HCT116 (cell line): Measurements from ENCODE around the gene AAMP. TPM values are rescaled to one million over a fixed set of nuclear protein-coding genes. Genes with fewer than 3 reads are reported as not detected.

Source experiments
- ATAC-seq: fragments of 200-7000 bp; cut with Tn5 transposase; 2 replicates; pipeline ENCODE4 v1.9.1; 2020; ENCODE audit warnings: mild to moderate bottlenecking, moderate library complexity
- BruUV-seq: library from RNA; stranded (reverse); fragments of 400-500 nt; replicated peaks from 2 replicates; lab custom pipeline; 2021; lab: Mats Ljungman, UMichigan
- CTCF ChIA-PET: fragments of 300-600 bp; sonication (Branson Sonifier 250); formaldehyde crosslinking; loops from one replicate; lab custom pipeline; 2021; ENCODE audit warnings: antibody characterized with exemption; lab: Charles Lee
- POLR2A ChIA-PET: fragments of 300-600, 350-600 bp; sonication (Branson Sonifier 250); formaldehyde crosslinking; loops from one replicate; lab custom pipeline; 2021; ENCODE audit warnings: antibody characterized with exemption; lab: Charles Lee
- RAD21 ChIA-PET, 2 experiments: fragments of 300-600 bp; sonication (Branson Sonifier 250); formaldehyde crosslinking; loops; one replicate each; lab custom pipeline; 2023; ENCODE audit warnings: low total read pairs in 2 of 2; ENCODE audit not compliant: uncharacterized antibody in 2 of 2, unreplicated experiment in 2 of 2, low non-redundant PET in 1 of 2; lab: Charles Lee
- DNase-seq: peaks from one replicate; pipeline ENCODE4 v3.0.0-alpha.2; 2010; ENCODE audit warnings: low read depth, low spot score
- H2AFZ ChIP-seq: fragments of 200-600 bp; shearing (Covaris generic), sonication (generic); 2 replicates; pipeline ENCODE4 v1.6.1; 2017; ENCODE audit warnings: low read depth, mixed run types, mixed read lengths, antibody characterized with exemption, low read length; ENCODE audit not compliant: poor library complexity, severe bottlenecking
- H3K27ac ChIP-seq: 2 replicates; pipeline ENCODE4 v1.5.1; 2012; ENCODE audit warnings: low read depth, low read length
- H3K27me3 ChIP-seq: fragments of 200-600 bp; sonication (generic); 2 replicates; pipeline ENCODE4 v1.6.1; 2016; ENCODE audit warnings: mixed run types, low read length, mixed read lengths; ENCODE audit not compliant: insufficient read depth
- H3K36me3 ChIP-seq, 2 experiments: fragments of 200-500 bp in 1 of 2; fragments of 200-600 bp in 1 of 2; sonication (Bioruptor generic) in 1 of 2; sonication (generic) in 1 of 2; 2 replicates each; pipeline versions ENCODE4 v1.5.1 to v1.6.1; 2014 to 2016; ENCODE audit warnings: low read length in 2 of 2, inconsistent platforms in 1 of 2, mixed read lengths in 1 of 2, mixed run types in 1 of 2; ENCODE audit not compliant: insufficient read depth in 2 of 2, control insufficient read depth in 1 of 2
- H3K4me1 ChIP-seq, 2 experiments: fragments of 200-600 bp in 1 of 2; sonication (generic) in 1 of 2; 2 replicates each; pipeline versions ENCODE4 v1.5.1 to v1.6.1; 2012 to 2017; ENCODE audit warnings: low read length in 2 of 2, inconsistent platforms in 1 of 2, mild to moderate bottlenecking in 1 of 2, mixed read lengths in 1 of 2, mixed run types in 1 of 2, moderate library complexity in 1 of 2; ENCODE audit not compliant: insufficient read depth in 2 of 2, control insufficient read depth in 1 of 2
- H3K4me2 ChIP-seq: fragments of 200-600 bp; sonication (generic); 2 replicates; pipeline ENCODE4 v1.6.1; 2017; ENCODE audit warnings: mixed run types, low read length, mixed read lengths
- H3K4me3 ChIP-seq, 2 experiments: fragments of 200-600 bp in 1 of 2; sonication (generic) in 1 of 2; replicated peaks in 1 of 2; 2 replicates each; pipeline ENCODE4 v1.5.1; 2011 to 2016; ENCODE audit warnings: low read length in 2 of 2, control low read depth in 1 of 2, low read depth in 1 of 2, mild to moderate bottlenecking in 1 of 2, mixed read lengths in 1 of 2, mixed run types in 1 of 2
- H3K79me2 ChIP-seq: fragments of 200-600 bp; sonication (generic); 2 replicates; pipeline ENCODE4 v1.6.1; 2017; ENCODE audit warnings: mild to moderate bottlenecking, mixed run types, low read length, moderate library complexity, mixed read lengths; ENCODE audit not compliant: insufficient read depth
- H3K9ac ChIP-seq: fragments of 200-600 bp; sonication (generic); 2 replicates; pipeline ENCODE4 v1.6.1; 2016; ENCODE audit warnings: low read length, mixed read lengths
- H3K9me2 ChIP-seq: fragments of 200-600 bp; sonication (generic), shearing (Covaris generic); 2 replicates; pipeline ENCODE4 v1.6.1; 2017; ENCODE audit warnings: mixed run types, mild to moderate bottlenecking, moderate library complexity; ENCODE audit not compliant: insufficient read depth
- H3K9me3 ChIP-seq, 2 experiments: fragments of 200-500 bp in 1 of 2; fragments of 200-600 bp in 1 of 2; sonication (Bioruptor generic) in 1 of 2; sonication (generic) in 1 of 2; 2 replicates each; pipeline ENCODE4 v1.6.1; 2014 to 2017; ENCODE audit warnings: low read length in 2 of 2, mixed read lengths in 2 of 2, inconsistent platforms in 1 of 2, low read depth in 1 of 2, mild to moderate bottlenecking in 1 of 2, mixed run types in 1 of 2, moderate library complexity in 1 of 2; ENCODE audit not compliant: control insufficient read depth in 1 of 2, insufficient read depth in 1 of 2
- H4K20me1 ChIP-seq: fragments of 200-600 bp; sonication (generic), shearing (Covaris generic); 2 replicates; pipeline ENCODE4 v1.6.1; 2017; ENCODE audit warnings: mixed run types, mild to moderate bottlenecking, moderate library complexity; ENCODE audit not compliant: insufficient read depth
- ATF3 ChIP-seq: IDR thresholded peaks from 2 replicates; pipeline ENCODE4 v1.6.1; 2012
- CBX3 ChIP-seq: IDR thresholded peaks from 2 replicates; pipeline ENCODE4 v1.6.1; 2012; ENCODE audit warnings: low read depth
- CTCF ChIP-seq, 3 experiments: fragments of 200-600 bp in 1 of 3; sonication (generic) in 1 of 3; IDR thresholded peaks in 2 of 3; conservative IDR thresholded peaks in 1 of 3; 2 replicates each; pipeline ENCODE4 v1.5.1; 2012 to 2017; ENCODE audit warnings: low read depth in 2 of 3, low read length in 2 of 3, antibody characterized with exemption in 1 of 3, borderline replicate concordance in 1 of 3, control low read depth in 1 of 3, mild to moderate bottlenecking in 1 of 3, mixed read lengths in 1 of 3, mixed run types in 1 of 3, moderate library complexity in 1 of 3; ENCODE audit not compliant: insufficient read depth in 1 of 3
- ELF1 ChIP-seq: IDR thresholded peaks from 2 replicates; pipeline ENCODE4 v1.6.1; 2012; ENCODE audit warnings: low read depth, borderline replicate concordance
- EZH2phosphoT487 ChIP-seq: fragments of 200-600 bp; IDR thresholded peaks from 2 replicates; pipeline ENCODE4 v1.6.1; 2018; ENCODE audit warnings: antibody characterized with exemption, borderline replicate concordance
- JUND ChIP-seq: IDR thresholded peaks from 2 replicates; pipeline ENCODE4 v1.6.1; 2012
- RAD21 ChIP-seq: IDR thresholded peaks from 2 replicates; pipeline ENCODE4 v1.6.1; 2012; ENCODE audit warnings: low read depth, mild to moderate bottlenecking
- SP1 ChIP-seq: IDR thresholded peaks from 2 replicates; pipeline ENCODE4 v1.6.1; 2012; ENCODE audit warnings: low read depth
- SRF ChIP-seq: IDR thresholded peaks from 2 replicates; pipeline ENCODE4 v1.6.1; 2012; ENCODE audit warnings: low read depth
- YY1 ChIP-seq: IDR thresholded peaks from 2 replicates; pipeline ENCODE4 v1.6.1; 2011; ENCODE audit warnings: low read length, low read depth, moderate library complexity, mild to moderate bottlenecking; ENCODE audit not compliant: insufficient replicate concordance; ENCODE audit errors: extremely low read depth
- ZBTB33 ChIP-seq: IDR thresholded peaks from 2 replicates; pipeline ENCODE4 v1.6.1; 2011; ENCODE audit warnings: mild to moderate bottlenecking, low read length, moderate library complexity; ENCODE audit not compliant: insufficient replicate concordance; ENCODE audit errors: extremely low read depth
- ZFX ChIP-seq: fragments of 450-650 bp; IDR thresholded peaks from 2 replicates; pipeline ENCODE4 v1.6.1; 2017
- ZNF274 ChIP-seq: fragments of 200-500 bp; sonication (Bioruptor generic); IDR thresholded peaks from 2 replicates; pipeline ENCODE4 v1.6.1; 2014; ENCODE audit warnings: mild to moderate bottlenecking, low read depth, low read length, inconsistent platforms
- intact Hi-C: fragments of 100-400 bp; cut with micrococcal nuclease; formaldehyde crosslinking; loops from 2 replicates; pipeline ENCODE4 v1.10.0; 2022
- total RNA-seq: library from RNA; stranded (reverse); gene quantifications from one replicate; pipeline ENCODE4 v1.2.1, GENCODE V29; 2021; ENCODE audit not compliant: unreplicated experiment
- TF ChIP-seq, protein P1 (sequence below): IDR thresholded peaks from 2 replicates; pipeline ENCODE4 v1.6.1; 2012

The AAMP gene
- total RNA-seq, 1 experiment from 2014 or later = 111 TPM

- H3K4me1 ChIP-seq = no peaks in the 10 kb centered on the region
- DNase-seq (no peak), ATAC-seq (no peak)
- H3K9me2 ChIP-seq = no peaks in the 10 kb centered on the region
- no peak overlapping the region for H3K27ac ChIP-seq
- peaks cover 30 to 53% of the 10 kb centered on the region in 2 experiments; a peak in 3 of 4 replicates for H3K36me3 ChIP-seq
- H3K27me3 ChIP-seq = no peaks in the 10 kb centered on the region
- TF ChIP-seq, protein P1, sequence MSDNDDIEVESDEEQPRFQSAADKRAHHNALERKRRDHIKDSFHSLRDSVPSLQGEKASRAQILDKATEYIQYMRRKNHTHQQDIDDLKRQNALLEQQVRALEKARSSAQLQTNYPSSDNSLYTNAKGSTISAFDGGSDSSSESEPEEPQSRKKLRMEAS = no peak
- TF ChIP-seq SRF (no peak), ZFX (no peak), ELF1 (no peak), SP1 (no peak), JUND (no peak), CBX3 (no peak), RAD21 (no peak), EZH2phosphoT487 (no peak), YY1 (no peak), ZNF274 (no peak), ZBTB33 (no peak), ATF3 (no peak), CTCF (IDR thresholded peaks at IDR 0.05 in 2 of 3, conservative IDR thresholded peaks at IDR 0.05 in 1 of 3; ENCODE audit: borderline replicate concordance in 1 of 3, insufficient read depth in 1 of 3, low read depth in 2 of 3, low read length in 2 of 3) (no peak)
- intact Hi-C loops = no loop called here
- H3K79me2 ChIP-seq = no peaks in the 10 kb centered on the region; the same call in 1 of the 2 replicates
- no peak overlapping the region for H3K4me3 ChIP-seq
- ChIA-PET RAD21 (no interaction called here), CTCF (no interaction called here), POLR2A (no interaction called here)
- BruUV-seq = no TSS peak
- no peak overlapping the region for H3K9ac ChIP-seq
- no peaks in the 10 kb centered on the region for H4K20me1 ChIP-seq
- no peaks in the 10 kb centered on the region for H3K9me3 ChIP-seq
- no peak overlapping the region for H2AFZ ChIP-seq
- no peak overlapping the region for H3K4me2 ChIP-seq
Measured at GRCh38 chr2:218244204-218244603, 25.7 kb downstream of the AAMP start.
